Measurements from ENCODE around the gene PIK3R6.

GRCh38 chr17:8893059-8893458 lies 25.6 kb upstream of the PIK3R6 start:
- TF ChIP-seq, protein P1, sequence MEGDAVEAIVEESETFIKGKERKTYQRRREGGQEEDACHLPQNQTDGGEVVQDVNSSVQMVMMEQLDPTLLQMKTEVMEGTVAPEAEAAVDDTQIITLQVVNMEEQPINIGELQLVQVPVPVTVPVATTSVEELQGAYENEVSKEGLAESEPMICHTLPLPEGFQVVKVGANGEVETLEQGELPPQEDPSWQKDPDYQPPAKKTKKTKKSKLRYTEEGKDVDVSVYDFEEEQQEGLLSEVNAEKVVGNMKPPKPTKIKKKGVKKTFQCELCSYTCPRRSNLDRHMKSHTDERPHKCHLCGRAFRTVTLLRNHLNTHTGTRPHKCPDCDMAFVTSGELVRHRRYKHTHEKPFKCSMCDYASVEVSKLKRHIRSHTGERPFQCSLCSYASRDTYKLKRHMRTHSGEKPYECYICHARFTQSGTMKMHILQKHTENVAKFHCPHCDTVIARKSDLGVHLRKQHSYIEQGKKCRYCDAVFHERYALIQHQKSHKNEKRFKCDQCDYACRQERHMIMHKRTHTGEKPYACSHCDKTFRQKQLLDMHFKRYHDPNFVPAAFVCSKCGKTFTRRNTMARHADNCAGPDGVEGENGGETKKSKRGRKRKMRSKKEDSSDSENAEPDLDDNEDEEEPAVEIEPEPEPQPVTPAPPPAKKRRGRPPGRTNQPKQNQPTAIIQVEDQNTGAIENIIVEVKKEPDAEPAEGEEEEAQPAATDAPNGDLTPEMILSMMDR (IDR thresholded peaks at IDR 0.05; ENCODE audit: insufficient read depth, low read length), result no peak
- no peak for TF ChIP-seq POLR2AphosphoS5 (IDR thresholded peaks at IDR 0.05; ENCODE audit: low read depth)

Measured in HL-60 (cell line).